HG03196 (cell line): ENCODE data around the gene PTPRZ1.

ENCODE experiments used
- ATAC-seq: cut with Tn5 transposase; IDR thresholded peaks from one replicate; pipeline ENCODE4 v1.9.1; 2021; ENCODE audit not compliant: unreplicated experiment

Gene PTPRZ1

GRCh38 chr7:122040147-122040546 is 167.2 kb downstream of the PTPRZ1 start:
- ATAC-seq = no peak

GRCh38 chr7:122046402-122046801 is 173.4 kb downstream of the PTPRZ1 start:
- ATAC-seq = no peak

GRCh38 chr7:122054393-122054792 is 181.4 kb downstream of the PTPRZ1 start:
- ATAC-seq = no peak

GRCh38 chr7:122055073-122055472 is 182.1 kb downstream of the PTPRZ1 start:
- ATAC-seq = no peak

GRCh38 chr7:122056977-122057376 is 184.0 kb downstream of the PTPRZ1 start:
- no peak for ATAC-seq

- no peak for ATAC-seq
Measured at GRCh38 chr7:122059542-122059941, 186.6 kb downstream of the PTPRZ1 start.

- ATAC-seq = no peak
Measured at GRCh38 chr7:122063146-122063545, 190.2 kb downstream of the PTPRZ1 start.

- no peak for ATAC-seq
Measured at GRCh38 chr7:122064971-122065370, 192.0 kb downstream of the PTPRZ1 start.

- ATAC-seq = no peak
Measured at GRCh38 chr7:122067077-122067476, 194.1 kb downstream of the PTPRZ1 start.

- ATAC-seq = no peak
Measured at GRCh38 chr7:122068046-122068445, 195.1 kb downstream of the PTPRZ1 start.

GRCh38 chr7:122068999-122069398 is 196.0 kb downstream of the PTPRZ1 start:
- no peak for ATAC-seq

- ATAC-seq = no peak
Measured at GRCh38 chr7:122070062-122070461, 197.1 kb downstream of the PTPRZ1 start.

GRCh38 chr7:122070834-122071233 is 197.9 kb downstream of the PTPRZ1 start:
- ATAC-seq = no peak

- ATAC-seq = no peak
Measured at GRCh38 chr7:122072272-122072671, 199.3 kb downstream of the PTPRZ1 start.

- ATAC-seq = no peak
Measured at GRCh38 chr7:122072924-122073599, 200.1 kb downstream of the PTPRZ1 start.

GRCh38 chr7:122073635-122074034 is 200.7 kb downstream of the PTPRZ1 start:
- no peak for ATAC-seq

GRCh38 chr7:122082160-122082559 is 209.2 kb downstream of the PTPRZ1 start:
- no peak for ATAC-seq

GRCh38 chr7:122082670-122083069 is 209.7 kb downstream of the PTPRZ1 start:
- no peak for ATAC-seq

GRCh38 chr7:122092964-122093797 is 220.2 kb downstream of the PTPRZ1 start:
- ATAC-seq = peak; percentile 94

- no peak for ATAC-seq
Measured at GRCh38 chr7:122094549-122094948, 221.6 kb downstream of the PTPRZ1 start.

GRCh38 chr7:122095642-122096041 is 222.7 kb downstream of the PTPRZ1 start:
- no peak for ATAC-seq

GRCh38 chr7:122100021-122100420 is 227.1 kb downstream of the PTPRZ1 start:
- ATAC-seq = no peak
